ENCODE data around the gene PLAC1. TPM values are rescaled to one million over a fixed set of nuclear protein-coding genes. Genes with fewer than 3 reads are reported as not detected.

Gene PLAC1
- total RNA-seq, 4 donors from 2014 or later = not detected

DNA sequence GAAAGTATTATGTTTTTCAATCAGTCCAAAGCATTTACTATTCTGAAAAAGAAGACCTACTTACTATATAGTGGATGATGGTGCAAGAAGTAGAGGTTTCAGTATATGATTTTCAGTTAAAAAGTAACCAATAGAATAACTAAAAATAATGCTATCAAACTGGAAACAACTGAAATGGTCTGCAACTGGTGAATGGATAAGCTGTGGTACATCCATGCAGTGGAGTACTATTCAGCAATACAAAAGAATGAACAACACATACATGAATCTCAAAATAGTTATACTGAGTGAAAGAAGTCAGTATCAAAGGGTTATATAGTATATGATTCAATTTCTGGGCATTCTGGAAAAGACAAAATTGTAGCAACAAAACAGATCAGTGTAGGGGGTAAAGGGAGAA, 55.9 kb downstream of the PLAC1 start:
- TF ChIP-seq EP300 (IDR thresholded peaks at IDR 0.05) (no peak), CTCF (IDR thresholded peaks at IDR 0.05) (no peak), POLR2AphosphoS5 (IDR thresholded peaks at IDR 0.05) (no peak), POLR2A (IDR thresholded peaks at IDR 0.05) (no peak)
- no peak overlapping the region for H3K4me3 ChIP-seq
- H3K36me3 ChIP-seq = no peaks in the 10 kb centered on the region
- DNase-seq (ENCODE audit: low spot score in 2 of 2) = no peak
- H3K9me3 ChIP-seq = no peaks in the 10 kb centered on the region
- H3K4me1 ChIP-seq = peaks cover 5% of the 10 kb centered on the region
- no peaks in the 10 kb centered on the region for H3K27me3 ChIP-seq
- no peak overlapping the region for H3K27ac ChIP-seq

DNA sequence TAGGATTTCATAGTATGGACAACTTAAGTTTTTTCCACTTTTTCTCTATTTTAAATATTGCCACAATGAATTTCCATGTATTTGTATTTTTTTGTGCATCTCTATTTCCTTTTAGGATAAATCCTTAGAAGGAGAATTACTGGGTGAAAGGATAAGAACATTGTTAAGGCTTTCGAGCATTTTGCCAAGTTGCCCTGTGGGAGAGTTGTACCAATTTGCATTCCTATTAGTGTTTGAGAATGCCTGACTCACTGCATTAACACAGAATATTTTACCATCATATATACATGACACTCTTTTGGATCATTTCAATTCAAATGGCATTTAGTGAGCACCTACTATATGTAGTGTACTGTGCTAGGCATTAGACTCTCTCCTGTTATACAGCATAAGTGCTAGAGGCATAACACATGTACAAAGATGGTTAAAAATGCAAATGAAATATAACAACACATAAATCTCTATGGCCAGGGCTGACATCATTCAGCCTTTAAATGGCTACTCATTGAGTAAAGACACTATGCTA, 57.0 kb downstream of the PLAC1 start:
- no peaks in the 10 kb centered on the region for H3K36me3 ChIP-seq
- no peak for TF ChIP-seq POLR2A (IDR thresholded peaks at IDR 0.05)
- no peak for TF ChIP-seq EP300 (IDR thresholded peaks at IDR 0.05)
- TF ChIP-seq POLR2AphosphoS5 (IDR thresholded peaks at IDR 0.05) = no peak
- TF ChIP-seq CTCF (IDR thresholded peaks at IDR 0.05) = no peak
- WGBS = 63% methylated on average over 1 of the region's 1 CpG

DNA sequence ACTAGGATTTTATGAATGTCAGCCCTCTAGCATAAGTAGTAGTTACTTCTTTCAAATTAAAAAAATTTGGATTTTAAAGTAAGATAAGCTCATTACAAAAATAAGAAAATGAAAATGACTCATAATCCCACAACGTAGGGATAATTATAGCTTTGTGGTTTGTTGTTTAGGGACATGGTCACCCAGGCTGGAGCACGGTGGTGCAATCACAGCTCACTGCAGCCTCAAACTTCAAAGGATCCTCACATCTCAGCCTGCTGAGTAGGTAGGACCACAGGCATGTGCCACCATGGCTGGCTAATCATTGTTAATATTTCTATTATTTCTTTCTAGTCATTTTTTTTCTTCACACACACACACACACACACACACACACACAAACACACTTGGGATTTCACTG, 57.6 kb downstream of the PLAC1 start:
- Histone ChIP-seq H3K4me3 (no peak overlapping the region), H3K27me3 (no peaks in the 10 kb centered on the region), H3K27ac (no peak overlapping the region), H3K9me3 (no peaks in the 10 kb centered on the region), H3K4me1 (peaks cover 5% of the 10 kb centered on the region), H3K36me3 (no peaks in the 10 kb centered on the region)
- DNase-seq (ENCODE audit: low spot score in 2 of 2) = no peak
- WGBS = 40% methylated on average over 2 of the region's 2 CpGs
- TF ChIP-seq POLR2AphosphoS5 (IDR thresholded peaks at IDR 0.05) (no peak), EP300 (IDR thresholded peaks at IDR 0.05) (no peak), CTCF (IDR thresholded peaks at IDR 0.05) (no peak), POLR2A (IDR thresholded peaks at IDR 0.05) (no peak)

More for the DNA sequence above, 57.0 kb downstream of the PLAC1 start:
- Histone ChIP-seq H3K4me1 (peaks cover 5% of the 10 kb centered on the region), H3K4me3 (no peak overlapping the region), H3K27me3 (no peaks in the 10 kb centered on the region), H3K9me3 (no peaks in the 10 kb centered on the region), H3K27ac (no peak overlapping the region)
- no peak for DNase-seq (ENCODE audit: low spot score in 2 of 2)

GRCh38 chrX:134599184-134599914, 58.9 kb downstream of the PLAC1 start:
- Histone ChIP-seq H3K27ac (no peak overlapping the region), H3K27me3 (no peaks in the 10 kb centered on the region), H3K4me1 (peaks cover 5% of the 10 kb centered on the region), H3K36me3 (no peaks in the 10 kb centered on the region), H3K4me3 (no peak overlapping the region), H3K9me3 (no peaks in the 10 kb centered on the region)
- DNase-seq (ENCODE audit: low spot score in 2 of 2) = no peak
- TF ChIP-seq POLR2AphosphoS5 (IDR thresholded peaks at IDR 0.05) (no peak), POLR2A (IDR thresholded peaks at IDR 0.05) (no peak), CTCF (IDR thresholded peaks at IDR 0.05) (no peak)
- WGBS = 60% methylated on average over 5 of the region's 5 CpGs

- H3K9me3 ChIP-seq = no peaks in the 10 kb centered on the region
- H3K4me1 ChIP-seq = no peaks in the 10 kb centered on the region
- no peaks in the 10 kb centered on the region for H3K27me3 ChIP-seq
- no peak overlapping the region for H3K4me3 ChIP-seq
- H3K36me3 ChIP-seq = no peaks in the 10 kb centered on the region
- TF ChIP-seq EP300 (IDR thresholded peaks at IDR 0.05) = no peak
- TF ChIP-seq CTCF (IDR thresholded peaks at IDR 0.05) = no peak
- TF ChIP-seq POLR2AphosphoS5 (IDR thresholded peaks at IDR 0.05) = no peak
- no peak for TF ChIP-seq POLR2A (IDR thresholded peaks at IDR 0.05)
- H3K27ac ChIP-seq = no peak overlapping the region
- no peak for DNase-seq (ENCODE audit: low spot score in 2 of 2)
Measured at GRCh38 chrX:134592303-134592702, 66.0 kb downstream of the PLAC1 start.
